ENCODE results near the gene MEF2B. TPM values are rescaled to one million over a fixed set of nuclear protein-coding genes. Genes with fewer than 3 reads are reported as not detected.

MEF2B gene
- total RNA-seq, 4 donors from 2014 or later: 5.0 to 7.4 TPM; not detected in 2

DNA sequence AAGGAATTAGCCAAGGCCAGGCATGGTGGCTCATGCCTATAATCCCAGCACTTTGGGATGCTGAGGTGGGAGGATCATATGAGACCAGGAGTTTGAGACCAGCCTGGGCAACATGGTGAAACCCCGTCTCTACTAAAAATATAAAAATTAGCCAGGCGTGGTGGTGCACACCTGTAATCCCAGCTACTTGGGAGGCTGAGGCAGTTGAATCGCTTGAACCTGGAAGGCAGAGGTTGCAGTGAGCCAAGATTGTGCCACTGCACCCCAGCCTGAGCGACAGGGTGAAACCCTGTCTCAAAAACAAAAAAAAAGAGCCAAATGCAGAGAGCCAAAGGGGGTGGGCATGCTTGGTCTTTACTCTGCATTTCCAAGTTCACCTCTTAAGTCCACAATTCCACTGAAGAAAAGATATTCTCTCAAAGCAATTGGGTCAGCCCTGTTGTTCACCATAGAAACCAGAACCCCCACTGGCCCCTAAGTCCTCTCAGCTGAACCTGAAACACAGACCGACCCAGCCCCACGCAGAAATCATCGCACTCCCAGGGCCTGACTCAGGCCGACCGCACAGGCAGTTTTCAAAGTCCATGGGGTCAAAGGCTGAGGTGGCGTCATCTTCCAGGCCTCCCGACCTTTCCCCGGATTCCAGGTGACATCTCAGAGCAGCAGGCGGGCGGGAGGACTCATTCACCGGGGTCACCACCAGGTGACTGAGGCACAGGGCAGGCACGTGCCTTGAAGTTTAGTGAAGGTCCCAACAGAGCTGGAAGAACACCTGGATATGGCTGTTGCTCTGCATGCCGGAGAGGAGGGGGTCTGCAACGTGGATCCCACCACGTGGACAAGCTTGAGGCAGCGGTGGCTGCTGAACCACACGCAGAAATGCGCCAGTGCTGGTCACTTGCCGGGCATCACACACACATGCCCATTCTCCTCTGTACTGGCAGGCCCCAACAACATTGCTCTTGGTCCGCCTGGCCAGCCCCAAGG lies 73.1 kb downstream of the MEF2B start:
- peak in 2 of 3 donors; percentile 89 to 91 for DNase-seq
- H3K9me3 ChIP-seq: no peaks in the 10 kb centered on the region
- H3K4me3 ChIP-seq: no peak overlapping the region
- no peaks in the 10 kb centered on the region for H3K27me3 ChIP-seq
- H3K4me1 ChIP-seq: peaks cover 0 to 20% (median 0%) of the 10 kb centered on the region in 4 donors
- peak in 1 of 2 donors; percentile 29 for TF ChIP-seq POLR2A (IDR thresholded peaks at IDR 0.05)
- TF ChIP-seq, protein P1, sequence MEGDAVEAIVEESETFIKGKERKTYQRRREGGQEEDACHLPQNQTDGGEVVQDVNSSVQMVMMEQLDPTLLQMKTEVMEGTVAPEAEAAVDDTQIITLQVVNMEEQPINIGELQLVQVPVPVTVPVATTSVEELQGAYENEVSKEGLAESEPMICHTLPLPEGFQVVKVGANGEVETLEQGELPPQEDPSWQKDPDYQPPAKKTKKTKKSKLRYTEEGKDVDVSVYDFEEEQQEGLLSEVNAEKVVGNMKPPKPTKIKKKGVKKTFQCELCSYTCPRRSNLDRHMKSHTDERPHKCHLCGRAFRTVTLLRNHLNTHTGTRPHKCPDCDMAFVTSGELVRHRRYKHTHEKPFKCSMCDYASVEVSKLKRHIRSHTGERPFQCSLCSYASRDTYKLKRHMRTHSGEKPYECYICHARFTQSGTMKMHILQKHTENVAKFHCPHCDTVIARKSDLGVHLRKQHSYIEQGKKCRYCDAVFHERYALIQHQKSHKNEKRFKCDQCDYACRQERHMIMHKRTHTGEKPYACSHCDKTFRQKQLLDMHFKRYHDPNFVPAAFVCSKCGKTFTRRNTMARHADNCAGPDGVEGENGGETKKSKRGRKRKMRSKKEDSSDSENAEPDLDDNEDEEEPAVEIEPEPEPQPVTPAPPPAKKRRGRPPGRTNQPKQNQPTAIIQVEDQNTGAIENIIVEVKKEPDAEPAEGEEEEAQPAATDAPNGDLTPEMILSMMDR (IDR thresholded peaks at IDR 0.05): peak in 3 of 6 experiments; percentile 34 to 45 (median 37)
- peak overlapping the region in 3 of 4 donors; percentile 30 to 84 (median 61) for H3K27ac ChIP-seq
- H3K36me3 ChIP-seq: no peaks in the 10 kb centered on the region

DNA sequence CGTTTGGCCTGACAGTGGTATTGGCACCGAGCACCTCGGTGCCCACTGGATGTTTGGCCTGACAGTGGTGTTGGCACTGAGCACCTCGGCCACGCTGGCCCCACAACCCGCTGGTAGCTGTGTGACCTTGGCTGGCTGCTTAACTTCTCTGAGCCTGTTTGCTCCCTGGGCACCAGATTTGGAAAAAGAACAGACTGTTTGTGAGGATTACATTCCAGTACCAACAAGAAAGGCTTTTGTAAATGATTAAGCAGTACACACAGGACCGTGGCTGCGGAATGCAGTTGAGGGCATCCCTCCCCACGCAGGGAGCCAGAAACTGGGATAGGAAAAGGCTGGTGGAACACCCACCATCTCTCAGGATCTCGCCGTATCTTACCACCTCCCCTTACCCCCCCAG lies 74.4 kb downstream of the MEF2B start:
- Histone ChIP-seq H3K9me3 (no peaks in the 10 kb centered on the region), H3K4me3 (no peak overlapping the region), H3K4me1 (peaks cover 0 to 20% (median 0%) of the 10 kb centered on the region in 4 donors), H3K27me3 (no peaks in the 10 kb centered on the region), H3K36me3 (no peaks in the 10 kb centered on the region), H3K27ac (no peak overlapping the region)
- no peak for DNase-seq
- TF ChIP-seq POLR2A (IDR thresholded peaks at IDR 0.05): no peak
- TF ChIP-seq, protein P1 (IDR thresholded peaks at IDR 0.05): no peak

Other genes starting within 250 kb of the MEF2B start
- gene HOMER3, start 229.0 kb downstream of the MEF2B start, total RNA-seq: 10 to 100 TPM in 2 of 4 donors, 1 to 10 TPM in 1, under 1 TPM in 1; 0.88 to 33.0 (median 9.6) TPM
- 100 to 1,000 TPM in 1 of 4 donors, 10 to 100 TPM in 3; 32.9 to 157 (median 75.8) TPM for gene SUGP2, start 136.7 kb downstream of the MEF2B start, total RNA-seq
- gene ARMC6, start 136.7 kb downstream of the MEF2B start, total RNA-seq: 10 to 100 TPM; 18.2 to 26.3 (median 24.5) TPM
- 10 to 100 TPM; 11.2 to 24.8 (median 13.2) TPM for gene SLC25A42, start 106.3 kb downstream of the MEF2B start, total RNA-seq
- gene TMEM161A, start 31.8 kb downstream of the MEF2B start, total RNA-seq: 10 to 100 TPM; 15.9 to 26.4 (median 18.7) TPM
- gene BORCS8, start 21.9 kb upstream of the MEF2B start, total RNA-seq: 10 to 100 TPM; 17.2 to 32.2 (median 22.1) TPM
- 10 to 100 TPM; 18.2 to 75.1 (median 51.9) TPM for gene RFXANK, start 22.0 kb upstream of the MEF2B start, total RNA-seq
- gene NR2C2AP, start 33.2 kb upstream of the MEF2B start, total RNA-seq: 10 to 100 TPM in 2 of 4 donors, 1 to 10 TPM in 2; 5.0 to 11.6 (median 8.7) TPM
- not detected for gene NCAN, start 41.7 kb upstream of the MEF2B start, total RNA-seq
- 100 to 1,000 TPM in 3 of 4 donors, 10 to 100 TPM in 1; 31.4 to 534 (median 463) TPM for gene TM6SF2, start 103.0 kb upstream of the MEF2B start, total RNA-seq
- gene SUGP1, start 150.2 kb upstream of the MEF2B start, total RNA-seq: 10 to 100 TPM; 49.5 to 58.6 (median 55.2) TPM
- gene MAU2, start 150.6 kb upstream of the MEF2B start, total RNA-seq: 100 to 1,000 TPM in 3 of 4 donors, 10 to 100 TPM in 1; 79.3 to 160 (median 130) TPM
- 10 to 100 TPM; 67.8 to 99.9 (median 79.8) TPM for gene GATAD2A, start 235.4 kb upstream of the MEF2B start, total RNA-seq

Measured in Peyer's patch (tissue), 4 donors.